Measurements from ENCODE around the gene PPP1R37. TPM values are rescaled to one million over a fixed set of nuclear protein-coding genes. Genes with fewer than 3 reads are reported as not detected.
A peak's percentile ranks its signal among the peaks of the same experiment; 100 is the strongest.

PPP1R37 gene
- total and polyA plus RNA-seq, 12 donors = 12.5 to 38.3 (median 16.8) TPM

- WGBS, 2 donors = 87 to 88% methylated on average over 34 of the region's 34 CpGs
- TF ChIP-seq CTCF (IDR thresholded peaks at IDR 0.05) = no peak
- Histone ChIP-seq H3K27me3 (no peaks in the 10 kb centered on the region), H3K4me3 (no peak overlapping the region), H3K9me3 (no peaks in the 10 kb centered on the region), H3K4me1 (peaks cover 0 to 23% (median 13%) of the 10 kb centered on the region in 9 donors), H3K27ac (no peak overlapping the region), H3K36me3 (peaks cover 0 to 56% (median 37%) of the 10 kb centered on the region in 9 donors)
- intact Hi-C loops (cut with DNase I) = no loop called here
- no peak for ATAC-seq
- no peak for DNase-seq
These were observed 20.8 kb upstream of the PPP1R37 start for GRCh38 chr19:45071969-45072790.

- TF ChIP-seq CTCF (IDR thresholded peaks at IDR 0.05) = no peak
- ATAC-seq (no peak), DNase-seq (no peak)
- Histone ChIP-seq H3K4me1 (peaks cover 5 to 40% (median 20%) of the 10 kb centered on the region in 9 donors), H3K27ac (peak overlapping the region in 4 of 10 donors; percentile 28 to 88 (median 42)), H3K36me3 (peaks cover 0 to 29% (median 14%) of the 10 kb centered on the region in 9 donors), H3K27me3 (no peaks in the 10 kb centered on the region), H3K4me3 (peak overlapping the region in 4 of 10 donors; percentile 53 to 71 (median 56)), H3K9me3 (no peaks in the 10 kb centered on the region)
- WGBS, 2 donors = 66 to 73% methylated on average over 11 of the region's 11 CpGs
- intact Hi-C loops (cut with DNase I) = no loop called here
These were observed 18.2 kb upstream of the PPP1R37 start for GRCh38 chr19:45074744-45075300.

- WGBS, 2 donors = 28% methylated on average over 25 to 26 of the region's 26 CpGs
- ATAC-seq (peak; percentile 41 to 73 (median 57)), DNase-seq (peak; percentile 55 to 68)
- intact Hi-C loops (cut with DNase I) = no loop called here
- Histone ChIP-seq H3K27ac (peak overlapping the region in 8 of 10 donors; percentile 2 to 88 (median 42)), H3K4me3 (peak overlapping the region; percentile 20 to 71 (median 53)), H3K9me3 (no peaks in the 10 kb centered on the region), H3K36me3 (peaks cover 0 to 23% (median 7%) of the 10 kb centered on the region in 9 donors), H3K27me3 (no peaks in the 10 kb centered on the region), H3K4me1 (peaks cover 11 to 46% (median 26%) of the 10 kb centered on the region in 9 donors)
- TF ChIP-seq CTCF (IDR thresholded peaks at IDR 0.05) = no peak
These were observed 17.5 kb upstream of the PPP1R37 start for GRCh38 chr19:45075301-45076028.
